Activated CD8-positive, alpha-beta T cell treated with anti-CD3 and anti-CD28 coated beads for 36 hours (primary cell): Measurements from ENCODE around the gene IPO8. TPM values are rescaled to one million over a fixed set of nuclear protein-coding genes. Genes with fewer than 3 reads are reported as not detected.

ENCODE experiments used
- total RNA-seq, 2 experiments: library from RNA; stranded (reverse); gene quantifications; one replicate each; pipeline ENCODE4 v1.2.3, GENCODE V29; 2021

The IPO8 gene
- total RNA-seq, 2 experiments from 2014 or later: 40.2 to 47.7 TPM

Other genes starting within 250 kb of the IPO8 start
- 10 to 100 TPM in 1 of 2 experiments, 1 to 10 TPM in 1; 8.1 to 11.7 TPM for gene CAPRIN2, start 59.1 kb upstream of the IPO8 start, total RNA-seq
- gene TSPAN11, start 230.9 kb upstream of the IPO8 start, total RNA-seq: not detected